NCI-H2227 (cell line): ENCODE data around the gene TOMM20.
A peak's percentile ranks its signal among the peaks of the same experiment; 100 is the strongest.
"Not testable (repeated sequence)": the region's sequence is repeated elsewhere in the genome, so short reads cannot be mapped to it uniquely, and the experiment has no call there.

Experiments used
- DNase-seq: peaks from one replicate; lab custom pipeline; 2025; ENCODE audit not compliant: unreplicated experiment; lab: John Stamatoyannopoulos, UW

The TOMM20 gene

GRCh38 chr1:235080297-235080657 is 48.4 kb downstream of the TOMM20 start:
- not testable (repeated sequence) for DNase-seq

- peak; percentile 33 for DNase-seq
These were observed 49.0 kb downstream of the TOMM20 start for GRCh38 chr1:235079443-235080296.

GRCh38 chr1:235078480-235079381 is 49.9 kb downstream of the TOMM20 start:
- no peak for DNase-seq

- DNase-seq = no peak
These were observed 50.8 kb downstream of the TOMM20 start for GRCh38 chr1:235077571-235078479.

GRCh38 chr1:235077163-235077540 is 51.5 kb downstream of the TOMM20 start:
- no peak for DNase-seq

- DNase-seq = no peak
These were observed 52.0 kb downstream of the TOMM20 start for GRCh38 chr1:235076504-235077162.

GRCh38 chr1:235075777-235076308 is 52.8 kb downstream of the TOMM20 start:
- DNase-seq = no peak

GRCh38 chr1:235075048-235075776 is 53.4 kb downstream of the TOMM20 start:
- DNase-seq = no peak

GRCh38 chr1:235074523-235075047 is 54.1 kb downstream of the TOMM20 start:
- DNase-seq = peak; percentile 62

- peak; percentile 41 for DNase-seq
These were observed 54.6 kb downstream of the TOMM20 start for GRCh38 chr1:235073968-235074522.

- DNase-seq = no peak
These were observed 55.2 kb downstream of the TOMM20 start for GRCh38 chr1:235073331-235073967.

GRCh38 chr1:235072577-235072976 is 56.1 kb downstream of the TOMM20 start:
- not testable (repeated sequence) for DNase-seq

GRCh38 chr1:235072096-235072495 is 56.5 kb downstream of the TOMM20 start:
- no peak for DNase-seq

GRCh38 chr1:235070819-235071218 is 57.8 kb downstream of the TOMM20 start:
- no peak for DNase-seq

GRCh38 chr1:235069577-235070563 is 58.8 kb downstream of the TOMM20 start:
- no peak for DNase-seq

- no peak for DNase-seq
These were observed 59.5 kb downstream of the TOMM20 start for GRCh38 chr1:235069176-235069575.
